Activated CD4-positive, alpha-beta T cell treated with anti-CD3 and anti-CD28 coated beads for 36 hours (primary cell): ENCODE results near the gene SMOC2. TPM values are rescaled to one million over a fixed set of nuclear protein-coding genes. Genes with fewer than 3 reads are reported as not detected.

Source experiments
- ATAC-seq: fragments of 200-7000 bp; cut with Tn5 transposase; one replicate; pipeline ENCODE4 v1.10.0; 2021; ENCODE audit warnings: mild to moderate bottlenecking, moderate library complexity
- CTCF ChIA-PET: fragments of 350-600 bp; sonication (Branson Sonifier 250); formaldehyde crosslinking; loops from one replicate; lab custom pipeline; 2021; ENCODE audit warnings: antibody characterized with exemption; lab: Charles Lee
- POLR2A ChIA-PET: fragments of 350-600 bp; sonication (Branson Sonifier 250); formaldehyde crosslinking; loops from one replicate; lab custom pipeline; 2021; ENCODE audit warnings: antibody characterized with exemption, inconsistent platforms; lab: Charles Lee
- DNase-seq: peaks from one replicate; pipeline ENCODE4 v3.0.0-alpha.2; 2020
- H3K27ac Mint-ChIP-seq: one replicate; pipeline ENCODE4 v1.8.0; 2021; ENCODE audit warnings: mixed read lengths
- H3K27me3 Mint-ChIP-seq: one replicate; pipeline ENCODE4 v1.8.0; 2021; ENCODE audit warnings: mixed read lengths
- H3K36me3 Mint-ChIP-seq: one replicate; pipeline ENCODE4 v1.8.0; 2021; ENCODE audit warnings: low read depth, mixed read lengths
- H3K4me1 Mint-ChIP-seq: one replicate; pipeline ENCODE4 v1.8.0; 2021; ENCODE audit warnings: mixed read lengths
- H3K4me3 Mint-ChIP-seq: one replicate; pipeline ENCODE4 v1.8.0; 2021; ENCODE audit warnings: mild to moderate bottlenecking, moderate library complexity, mixed read lengths
- H3K9me3 Mint-ChIP-seq: one replicate; pipeline ENCODE4 v1.8.0; 2021; ENCODE audit warnings: low read depth, mixed read lengths
- intact Hi-C, 2 experiments: fragments of 100-400 bp; cut with DNase I in 1 of 2; cut with micrococcal nuclease in 1 of 2; formaldehyde crosslinking; loops; one replicate each; pipeline versions ENCODE4 v1.14.2 to v1.15.1; 2022 to 2024; cut with DNase I, micrococcal nuclease
- total RNA-seq, 2 experiments: library from RNA; stranded (reverse); gene quantifications; one replicate each; pipeline ENCODE4 v1.2.3, GENCODE V29; 2021

Gene SMOC2
- total RNA-seq, 2 experiments from 2014 or later = not detected

GRCh38 chr6:168497381-168497780 lies 56.4 kb downstream of the SMOC2 start:
- ChIA-PET CTCF (no interaction called here), POLR2A (no interaction called here)
- Mint-ChIP-seq H3K4me1 (no peaks in the 10 kb centered on the region), H3K4me3 (no peak overlapping the region), H3K27me3 (no peaks in the 10 kb centered on the region), H3K36me3 (no peaks in the 10 kb centered on the region), H3K27ac (no peak overlapping the region), H3K9me3 (no peaks in the 10 kb centered on the region)
- ATAC-seq = no peak
- intact Hi-C loops = no loop called here
- DNase-seq = no peak

- no peaks in the 10 kb centered on the region for H3K27me3 Mint-ChIP-seq
- no peaks in the 10 kb centered on the region for H3K4me1 Mint-ChIP-seq
- H3K4me3 Mint-ChIP-seq = no peak overlapping the region
- H3K9me3 Mint-ChIP-seq = no peaks in the 10 kb centered on the region
- POLR2A ChIA-PET = no interaction called here
- no peaks in the 10 kb centered on the region for H3K36me3 Mint-ChIP-seq
- intact Hi-C loops = no loop called here
- CTCF ChIA-PET = interaction anchor here (0.7 kb wide), 1 partner anchor 14 kb away, joined by 3 read pairs; no protein-coding TSS in a partner anchor
- DNase-seq (no peak), ATAC-seq (no peak)
- no peak overlapping the region for H3K27ac Mint-ChIP-seq
Measured at GRCh38 chr6:168498161-168498843, 57.3 kb downstream of the SMOC2 start.

GRCh38 chr6:168499045-168499650 lies 58.2 kb downstream of the SMOC2 start:
- ATAC-seq (no peak), DNase-seq (no peak)
- H3K4me3 Mint-ChIP-seq = no peak overlapping the region
- CTCF ChIA-PET = no interaction called here
- H3K27ac Mint-ChIP-seq = no peak overlapping the region
- POLR2A ChIA-PET = no interaction called here
- H3K9me3 Mint-ChIP-seq = no peaks in the 10 kb centered on the region
- intact Hi-C loops = no loop called here
- no peaks in the 10 kb centered on the region for H3K36me3 Mint-ChIP-seq
- no peaks in the 10 kb centered on the region for H3K4me1 Mint-ChIP-seq
- no peaks in the 10 kb centered on the region for H3K27me3 Mint-ChIP-seq

GRCh38 chr6:168500519-168500918 lies 59.5 kb downstream of the SMOC2 start:
- ChIA-PET CTCF (no interaction called here), POLR2A (no interaction called here)
- Mint-ChIP-seq H3K4me1 (no peaks in the 10 kb centered on the region), H3K4me3 (no peak overlapping the region), H3K27ac (no peak overlapping the region), H3K27me3 (no peaks in the 10 kb centered on the region), H3K9me3 (no peaks in the 10 kb centered on the region), H3K36me3 (no peaks in the 10 kb centered on the region)
- no peak for DNase-seq
- intact Hi-C loops = no loop called here
- no peak for ATAC-seq

DNA sequence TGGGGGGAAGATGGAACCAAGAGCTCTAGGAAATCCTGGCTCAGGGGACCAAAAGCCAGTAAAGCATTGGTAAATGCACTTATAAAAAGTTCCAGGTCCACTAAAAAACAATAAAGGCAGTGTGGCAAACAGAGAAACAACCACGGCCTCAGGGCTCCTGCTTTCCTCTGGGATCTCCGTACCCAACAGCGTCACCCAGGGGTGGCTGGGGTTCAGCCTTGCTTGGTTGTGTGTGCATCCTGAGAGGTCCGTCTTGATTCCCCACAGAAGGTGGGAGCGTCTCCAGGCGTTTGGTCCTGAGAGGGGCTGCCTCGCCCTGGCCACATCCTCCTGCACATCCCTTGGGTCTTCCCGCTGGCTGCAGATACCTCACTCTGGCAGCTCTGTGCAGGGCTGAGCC lies 60.6 kb downstream of the SMOC2 start:
- ChIA-PET CTCF (no interaction called here), POLR2A (no interaction called here)
- Mint-ChIP-seq H3K9me3 (no peaks in the 10 kb centered on the region), H3K36me3 (no peaks in the 10 kb centered on the region), H3K4me1 (no peaks in the 10 kb centered on the region), H3K4me3 (no peak overlapping the region), H3K27ac (no peak overlapping the region), H3K27me3 (no peaks in the 10 kb centered on the region)
- intact Hi-C loops = no loop called here
- DNase-seq (no peak), ATAC-seq (no peak)

DNA sequence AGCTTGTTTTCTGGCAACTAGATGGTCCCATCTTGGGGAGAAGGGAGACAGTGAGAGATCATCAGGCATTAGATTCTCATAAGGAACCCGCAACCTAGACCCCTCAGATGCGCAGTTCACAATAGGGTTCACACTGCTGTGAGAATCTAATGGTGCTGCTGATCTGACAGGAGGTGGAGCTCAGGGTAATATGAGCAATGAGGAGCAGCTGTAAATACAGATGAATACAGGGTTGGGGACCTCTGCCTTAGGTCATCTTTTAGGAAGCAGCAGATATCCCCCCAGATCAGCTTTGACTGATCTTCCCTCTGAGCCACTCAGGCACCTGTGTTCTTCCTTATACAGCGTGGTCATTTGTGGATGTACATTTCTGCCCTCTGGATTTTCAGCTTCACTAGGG lies 63.4 kb downstream of the SMOC2 start:
- Mint-ChIP-seq H3K9me3 (no peaks in the 10 kb centered on the region), H3K27me3 (no peaks in the 10 kb centered on the region), H3K27ac (no peak overlapping the region), H3K4me3 (no peak overlapping the region), H3K4me1 (no peaks in the 10 kb centered on the region), H3K36me3 (no peaks in the 10 kb centered on the region)
- intact Hi-C loops = no loop called here
- ChIA-PET POLR2A (no interaction called here), CTCF (no interaction called here)
- ATAC-seq = no peak
- DNase-seq = no peak

GRCh38 chr6:168506460-168506859 lies 65.5 kb downstream of the SMOC2 start:
- Mint-ChIP-seq H3K9me3 (no peaks in the 10 kb centered on the region), H3K36me3 (no peaks in the 10 kb centered on the region), H3K4me1 (no peaks in the 10 kb centered on the region), H3K4me3 (no peak overlapping the region), H3K27me3 (peaks cover 3% of the 10 kb centered on the region), H3K27ac (no peak overlapping the region)
- DNase-seq = no peak
- intact Hi-C loops = no loop called here
- no peak for ATAC-seq
- ChIA-PET POLR2A (no interaction called here), CTCF (no interaction called here)

- DNase-seq = no peak
- intact Hi-C loops = no loop called here
- Mint-ChIP-seq H3K27me3 (peaks cover 3% of the 10 kb centered on the region), H3K27ac (no peak overlapping the region), H3K4me3 (no peak overlapping the region), H3K4me1 (no peaks in the 10 kb centered on the region), H3K36me3 (no peaks in the 10 kb centered on the region), H3K9me3 (no peaks in the 10 kb centered on the region)
- ChIA-PET POLR2A (no interaction called here), CTCF (no interaction called here)
- no peak for ATAC-seq
Measured at GRCh38 chr6:168507297-168507696, 66.3 kb downstream of the SMOC2 start.

- no peak overlapping the region for H3K27ac Mint-ChIP-seq
- H3K4me1 Mint-ChIP-seq = no peaks in the 10 kb centered on the region
- POLR2A ChIA-PET = no interaction called here
- intact Hi-C loops = no loop called here
- H3K4me3 Mint-ChIP-seq = no peak overlapping the region
- DNase-seq = no peak
- ATAC-seq = no peak
- no peaks in the 10 kb centered on the region for H3K9me3 Mint-ChIP-seq
- H3K36me3 Mint-ChIP-seq = no peaks in the 10 kb centered on the region
- CTCF ChIA-PET = no interaction called here
- peaks cover 6% of the 10 kb centered on the region for H3K27me3 Mint-ChIP-seq
Measured at GRCh38 chr6:168507730-168508129, 66.7 kb downstream of the SMOC2 start.

- peaks cover 6% of the 10 kb centered on the region for H3K27me3 Mint-ChIP-seq
- intact Hi-C loops = no loop called here
- no peaks in the 10 kb centered on the region for H3K4me1 Mint-ChIP-seq
- no peak for DNase-seq
- no peaks in the 10 kb centered on the region for H3K36me3 Mint-ChIP-seq
- no peak overlapping the region for H3K27ac Mint-ChIP-seq
- H3K4me3 Mint-ChIP-seq = no peak overlapping the region
- ATAC-seq = no peak
- POLR2A ChIA-PET = no interaction called here
- H3K9me3 Mint-ChIP-seq = no peaks in the 10 kb centered on the region
- CTCF ChIA-PET = no interaction called here
Measured at GRCh38 chr6:168508903-168509302, 67.9 kb downstream of the SMOC2 start.

- Mint-ChIP-seq H3K27me3 (peaks cover 6% of the 10 kb centered on the region), H3K27ac (no peak overlapping the region), H3K9me3 (no peaks in the 10 kb centered on the region), H3K36me3 (no peaks in the 10 kb centered on the region), H3K4me1 (no peaks in the 10 kb centered on the region), H3K4me3 (no peak overlapping the region)
- intact Hi-C loops = no loop called here
- DNase-seq = no peak
- no peak for ATAC-seq
- ChIA-PET CTCF (interaction anchor here (0.6 kb wide), 1 partner anchor 1331 kb away, joined by 3 read pairs; no protein-coding TSS in a partner anchor), POLR2A (no interaction called here)
Measured at GRCh38 chr6:168513766-168514165, 72.8 kb downstream of the SMOC2 start.

GRCh38 chr6:168514216-168514615 lies 73.2 kb downstream of the SMOC2 start:
- intact Hi-C loops = no loop called here
- Mint-ChIP-seq H3K27me3 (peaks cover 6% of the 10 kb centered on the region), H3K4me3 (no peak overlapping the region), H3K9me3 (no peaks in the 10 kb centered on the region), H3K36me3 (no peaks in the 10 kb centered on the region), H3K27ac (no peak overlapping the region), H3K4me1 (no peaks in the 10 kb centered on the region)
- DNase-seq = no peak
- ATAC-seq = no peak
- POLR2A ChIA-PET = no interaction called here
- CTCF ChIA-PET = interaction anchor here (0.6 kb wide), 1 partner anchor 1331 kb away, joined by 3 read pairs; no protein-coding TSS in a partner anchor
